Testis (tissue), 3 donors: ENCODE data around the gene ERC2. TPM values are rescaled to one million over a fixed set of nuclear protein-coding genes. Genes with fewer than 3 reads are reported as not detected.

Source experiments
- DNase-seq: peaks from one replicate; pipeline ENCODE4 v3.0.0-alpha.2; 2019
- H3K27ac ChIP-seq, 2 donors: fragments of 200-600 bp; sonication (generic); one replicate each; pipeline ENCODE4 v1.5.1; 2019
- H3K27me3 ChIP-seq: fragments of 200-600 bp; sonication (generic); one replicate; pipeline ENCODE4 v1.5.1; 2019
- H3K36me3 ChIP-seq: fragments of 200-600 bp; sonication (generic); one replicate; pipeline ENCODE4 v1.5.1; 2017; ENCODE audit warnings: low read depth; ENCODE audit errors: missing control alignments
- H3K4me1 ChIP-seq: fragments of 200-600 bp; sonication (generic); one replicate; pipeline ENCODE4 v1.5.1; 2019
- H3K4me3 ChIP-seq, 2 donors: fragments of 200-600 bp; sonication (generic); one replicate each; pipeline ENCODE4 v1.5.1; 2017 to 2019
- H3K9me3 ChIP-seq: fragments of 200-600 bp; sonication (generic); one replicate; pipeline ENCODE4 v1.5.1; 2017
- CTCF ChIP-seq, 3 experiments: fragments of 450-650 bp in 2 of 3; fragments of 200-600 bp in 1 of 3; sonication (generic) in 1 of 3; IDR thresholded peaks; one replicate each; pipeline ENCODE4 v1.5.1; 2016 to 2019; ENCODE audit warnings: antibody characterized with exemption in 3 of 3, mild to moderate bottlenecking in 2 of 3, moderate library complexity in 1 of 3
- POLR2A ChIP-seq: fragments of 450-650 bp; IDR thresholded peaks from one replicate; pipeline ENCODE4 v1.6.1; 2017; ENCODE audit warnings: antibody characterized with exemption, mild to moderate bottlenecking, moderate library complexity
- WGBS, 2 donors: methylation state at CpG; one replicate each; pipeline ENCODE4 v1.1.5; 2018; 5-methylcytosine and 5-hydroxymethylcytosine counted together
- intact Hi-C: fragments of 100-400 bp; cut with DNase I; formaldehyde crosslinking; loops from one replicate; pipeline ENCODE4 v1.15.1; 2023; ENCODE audit warnings: low total_unique reads
- polyA plus RNA-seq: library from polyadenylated mRNA; stranded (reverse); fragments of 350-450 nt; fragmentation: Illumina TruSeq; extraction: RNeasy Lipid Tissue Mini Kit (QIAGEN cat#74804); gene quantifications from one replicate; pipeline ENCODE4 v1.2.3, GENCODE V29; 2014; ENCODE audit warnings: low read depth, low replicate concordance; ENCODE audit not compliant: insufficient read depth
- total RNA-seq, 2 donors: library from RNA; depleted of rRNA; stranded (reverse); fragments of >200 nt; gene quantifications; one replicate each; pipeline ENCODE4 v1.2.3, GENCODE V29; 2016

Gene ERC2
- total and polyA plus RNA-seq, 3 donors from 2014 or later: 1.9 to 6.1 (median 5.9) TPM

GRCh38 chr3:55654123-55654760 lies 814.0 kb downstream of the ERC2 start:
- intact Hi-C loops: no loop called here
- WGBS, 2 donors: 58 to 80% methylated on average over 7 of the region's 7 CpGs
- TF ChIP-seq POLR2A: no peak
- TF ChIP-seq CTCF (IDR thresholded peaks at IDR 0.05): no peak
- Histone ChIP-seq H3K27me3 (no peaks in the 10 kb centered on the region), H3K36me3 (no peaks in the 10 kb centered on the region), H3K4me1 (no peaks in the 10 kb centered on the region), H3K4me3 (no peak overlapping the region), H3K27ac (no peak overlapping the region), H3K9me3 (no peaks in the 10 kb centered on the region)
- no peak for DNase-seq

DNA sequence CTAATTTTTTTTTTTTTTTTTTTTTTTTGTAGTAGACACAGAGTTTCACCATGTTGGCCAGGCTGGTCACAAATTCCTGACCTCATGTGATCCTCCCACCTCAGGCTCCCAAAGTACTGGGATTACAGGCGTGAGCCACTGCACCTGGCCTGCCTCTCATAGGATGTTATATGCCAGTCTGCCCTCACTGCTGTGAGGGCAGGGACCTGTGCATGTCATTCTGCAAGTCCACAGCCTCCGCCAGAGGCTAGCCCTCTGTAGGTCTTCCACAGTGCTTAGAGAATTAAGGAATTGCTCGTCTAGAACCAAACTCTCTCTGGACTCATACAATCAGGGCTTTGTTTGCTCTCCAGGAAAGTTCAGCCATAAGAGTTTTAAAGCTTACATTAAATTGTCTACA lies 817.3 kb downstream of the ERC2 start:
- no peaks in the 10 kb centered on the region for H3K9me3 ChIP-seq
- TF ChIP-seq POLR2A (no peak), CTCF (IDR thresholded peaks at IDR 0.05) (no peak)
- H3K4me1 ChIP-seq: no peaks in the 10 kb centered on the region
- no peaks in the 10 kb centered on the region for H3K36me3 ChIP-seq
- H3K27ac ChIP-seq: no peak overlapping the region
- H3K4me3 ChIP-seq: no peak overlapping the region
- no peaks in the 10 kb centered on the region for H3K27me3 ChIP-seq
- 96 to 100% methylated on average over 3 of the region's 3 CpGs for WGBS, 2 donors
- DNase-seq: no peak
- intact Hi-C loops: no loop called here

DNA sequence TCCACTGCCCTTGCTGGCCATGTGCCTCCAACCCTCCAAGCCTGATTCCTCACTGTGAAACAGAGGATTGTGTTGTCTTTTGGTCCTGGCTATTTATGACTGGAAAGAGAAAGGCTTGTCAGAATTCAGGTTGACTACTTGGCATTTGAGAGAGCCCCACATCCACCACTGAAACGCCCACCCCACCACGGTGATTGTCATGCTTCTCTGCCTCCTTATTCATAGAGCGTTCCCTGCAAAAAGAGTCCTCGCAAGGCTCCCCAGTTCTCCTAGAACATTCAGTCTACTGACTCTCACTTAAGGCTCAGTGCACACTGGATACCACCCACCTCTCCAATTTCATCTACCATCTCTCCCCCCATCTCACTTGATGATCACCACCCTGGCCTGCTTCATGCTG lies 818.3 kb downstream of the ERC2 start:
- no peak for TF ChIP-seq POLR2A
- no peak for TF ChIP-seq CTCF (IDR thresholded peaks at IDR 0.05)
- no peak overlapping the region for H3K4me3 ChIP-seq
- no peaks in the 10 kb centered on the region for H3K9me3 ChIP-seq
- H3K4me1 ChIP-seq: no peaks in the 10 kb centered on the region
- WGBS, 2 donors: 87 to 97% methylated on average over 4 of the region's 4 CpGs
- H3K27ac ChIP-seq: no peak overlapping the region
- H3K27me3 ChIP-seq: no peaks in the 10 kb centered on the region
- H3K36me3 ChIP-seq: no peaks in the 10 kb centered on the region
- intact Hi-C loops: no loop called here
- no peak for DNase-seq

DNA sequence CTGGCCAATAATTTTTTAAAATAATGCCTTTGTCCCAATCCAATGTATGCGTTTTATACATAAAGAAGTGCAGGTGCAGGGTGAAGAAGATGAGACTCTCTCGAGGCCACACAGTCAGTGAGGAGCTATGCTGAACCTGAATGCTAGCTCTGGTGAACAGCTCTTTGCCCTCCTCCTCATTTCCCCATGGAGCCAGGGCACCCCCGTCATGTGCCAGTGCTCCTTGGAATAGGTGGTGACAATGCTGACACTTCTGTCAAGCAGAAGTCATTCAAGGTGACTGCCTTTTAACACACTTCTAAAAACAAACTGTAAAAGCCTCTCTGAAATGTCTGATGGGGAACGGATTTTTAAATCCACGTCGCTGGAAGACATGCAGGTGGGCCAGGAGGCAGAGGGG lies 818.7 kb downstream of the ERC2 start:
- Histone ChIP-seq H3K4me1 (no peaks in the 10 kb centered on the region), H3K36me3 (no peaks in the 10 kb centered on the region), H3K9me3 (no peaks in the 10 kb centered on the region), H3K27ac (no peak overlapping the region), H3K4me3 (no peak overlapping the region), H3K27me3 (no peaks in the 10 kb centered on the region)
- WGBS, 2 donors: 76 to 85% methylated on average over 6 of the region's 6 CpGs
- DNase-seq: no peak
- TF ChIP-seq CTCF (IDR thresholded peaks at IDR 0.05) (no peak), POLR2A (no peak)
- intact Hi-C loops: no loop called here
